Articular chondrocyte of knee joint (primary cell): ENCODE data around the gene SAP30BP. TPM values are rescaled to one million over a fixed set of nuclear protein-coding genes. Genes with fewer than 3 reads are reported as not detected.

ENCODE experiments used
- total RNA-seq: library from RNA; depleted of rRNA; stranded (reverse); fragments of >200 nt; gene quantifications from 2 replicates; pipeline ENCODE4 v1.2.3, GENCODE V29; 2012

Gene SAP30BP
- 58.1 and 63.9 TPM in 2 replicates for total RNA-seq

GRCh38 chr17:75666959-75667790, at the start of gene SAP30BP, which contains the start of gene RECQL5:
Gene SAP30BP (plus strand): TSS chr17:75667338. CDS start chr17:75667373, 35 bp downstream.
Gene RECQL5 (minus strand): TSS chr17:75667154. CDS start chr17:75666557, 597 bp downstream.

GRCh38 chr17:75632863-75633485, 34.2 kb upstream of the SAP30BP start, which contains the start of gene SMIM5:
Gene SMIM5 (plus strand): TSS chr17:75633434. CDS start chr17:75640202, 6,768 bp downstream.

GRCh38 chr17:75720656-75721462, 53.7 kb downstream of the SAP30BP start, which contains the start of gene ITGB4:
Gene ITGB4 (plus strand): TSS chr17:75721459. CDS start chr17:75724704, 3,245 bp downstream.

Other genes with a start within 250 kb of the SAP30BP start
- gene TMEM94, start 210.7 kb upstream of the SAP30BP start, total RNA-seq, result 30.7 and 33.5 TPM in 2 replicates
- 9.1 and 9.6 TPM in 2 replicates for gene CASKIN2, start 151.8 kb upstream of the SAP30BP start, total RNA-seq
- gene TSEN54, start 150.8 kb upstream of the SAP30BP start, total RNA-seq, result 6.8 and 7.3 TPM in 2 replicates
- gene LLGL2, start 141.6 kb upstream of the SAP30BP start, total RNA-seq, result 0.13 and 0.32 TPM in 2 replicates
- 4.2 and 5.6 TPM in 2 replicates for gene MYO15B, start 79.5 kb upstream of the SAP30BP start, total RNA-seq
- gene SMIM5, start 33.9 kb upstream of the SAP30BP start, total RNA-seq, result 0.22 TPM in 1 of 2 replicates, not detected in the other
- gene RECQL5, start 184 bp upstream of the SAP30BP start, total RNA-seq, result 17.0 and 18.7 TPM in 2 replicates
- gene ITGB4, start 54.1 kb downstream of the SAP30BP start, total RNA-seq, result 0.39 and 0.54 TPM in 2 replicates
- 28.8 and 34.8 TPM in 2 replicates for gene GALK1, start 97.9 kb downstream of the SAP30BP start, total RNA-seq
- gene UNK, start 117.5 kb downstream of the SAP30BP start, total RNA-seq, result 23.1 and 27.4 TPM in 2 replicates
- gene UNC13D, start 177.1 kb downstream of the SAP30BP start, total RNA-seq, result 0.76 and 1.6 TPM in 2 replicates
- gene WBP2, start 188.0 kb downstream of the SAP30BP start, total RNA-seq, result 25.1 and 46.8 TPM in 2 replicates
- 36.8 and 50.0 TPM in 2 replicates for gene TRIM47, start 211.2 kb downstream of the SAP30BP start, total RNA-seq
- 14.7 and 20.3 TPM in 2 replicates for gene TRIM65, start 229.6 kb downstream of the SAP30BP start, total RNA-seq
- 21.3 and 27.6 TPM in 2 replicates for gene MRPL38, start 237.5 kb downstream of the SAP30BP start, total RNA-seq